Cerebellar nuclear complex (tissue), 1 donor: Measurements from ENCODE around the gene CDKN2A.
"Not testable (repeated sequence)": the region's sequence is repeated elsewhere in the genome, so short reads cannot be mapped to it uniquely, and the experiment has no call there.

Source experiments
- DNase-seq, 2 experiments: peaks; one replicate each; lab custom pipeline; 2025; lab: John Stamatoyannopoulos, UW

The CDKN2A gene

GRCh38 chr9:21982391-21982790 lies 11.8 kb downstream of the CDKN2A start:
- no peak for DNase-seq

- no peak for DNase-seq
Observed at GRCh38 chr9:21976334-21976875, 17.8 kb downstream of the CDKN2A start.

- DNase-seq = no peak
Observed at GRCh38 chr9:21974722-21975409, 19.3 kb downstream of the CDKN2A start.

- no peak for DNase-seq
Observed at GRCh38 chr9:21974343-21974721, 19.9 kb downstream of the CDKN2A start.

GRCh38 chr9:21972361-21972760 lies 21.8 kb downstream of the CDKN2A start:
- no peak for DNase-seq

- DNase-seq = no peak
Observed at GRCh38 chr9:21970800-21971640, 23.2 kb downstream of the CDKN2A start.

- no peak for DNase-seq
Observed at GRCh38 chr9:21969951-21970799, 24.0 kb downstream of the CDKN2A start.

GRCh38 chr9:21969011-21969940 lies 24.9 kb downstream of the CDKN2A start:
- DNase-seq = no peak

- no peak for DNase-seq
Observed at GRCh38 chr9:21968331-21969010, 25.7 kb downstream of the CDKN2A start.

- DNase-seq = no peak
Observed at GRCh38 chr9:21967702-21968101, 26.5 kb downstream of the CDKN2A start.

- no peak for DNase-seq
Observed at GRCh38 chr9:21967169-21967568, 27.0 kb downstream of the CDKN2A start.

- DNase-seq = no peak
Observed at GRCh38 chr9:21966140-21966851, 27.9 kb downstream of the CDKN2A start.

GRCh38 chr9:21965401-21965951 lies 28.7 kb downstream of the CDKN2A start:
- DNase-seq = no peak

GRCh38 chr9:21964925-21965385 lies 29.2 kb downstream of the CDKN2A start:
- no peak for DNase-seq

GRCh38 chr9:21961569-21961968 lies 32.6 kb downstream of the CDKN2A start:
- no peak for DNase-seq

GRCh38 chr9:21959268-21959667 lies 34.9 kb downstream of the CDKN2A start:
- not testable (repeated sequence) for DNase-seq

- no peak for DNase-seq
Observed at GRCh38 chr9:21958833-21959232, 35.4 kb downstream of the CDKN2A start.

- DNase-seq = no peak
Observed at GRCh38 chr9:21945606-21946005, 48.6 kb downstream of the CDKN2A start.

- no peak for DNase-seq
Observed at GRCh38 chr9:21943464-21943863, 50.7 kb downstream of the CDKN2A start.
